ENCODE results near the gene TMEFF1.
A peak's percentile ranks its signal among the peaks of the same experiment; 100 is the strongest.
"Not testable (repeated sequence)": the region's sequence is repeated elsewhere in the genome, so short reads cannot be mapped to it uniquely, and the experiment has no call there.

TMEFF1 gene, protein sequence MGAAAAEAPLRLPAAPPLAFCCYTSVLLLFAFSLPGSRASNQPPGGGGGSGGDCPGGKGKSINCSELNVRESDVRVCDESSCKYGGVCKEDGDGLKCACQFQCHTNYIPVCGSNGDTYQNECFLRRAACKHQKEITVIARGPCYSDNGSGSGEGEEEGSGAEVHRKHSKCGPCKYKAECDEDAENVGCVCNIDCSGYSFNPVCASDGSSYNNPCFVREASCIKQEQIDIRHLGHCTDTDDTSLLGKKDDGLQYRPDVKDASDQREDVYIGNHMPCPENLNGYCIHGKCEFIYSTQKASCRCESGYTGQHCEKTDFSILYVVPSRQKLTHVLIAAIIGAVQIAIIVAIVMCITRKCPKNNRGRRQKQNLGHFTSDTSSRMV

DNA sequence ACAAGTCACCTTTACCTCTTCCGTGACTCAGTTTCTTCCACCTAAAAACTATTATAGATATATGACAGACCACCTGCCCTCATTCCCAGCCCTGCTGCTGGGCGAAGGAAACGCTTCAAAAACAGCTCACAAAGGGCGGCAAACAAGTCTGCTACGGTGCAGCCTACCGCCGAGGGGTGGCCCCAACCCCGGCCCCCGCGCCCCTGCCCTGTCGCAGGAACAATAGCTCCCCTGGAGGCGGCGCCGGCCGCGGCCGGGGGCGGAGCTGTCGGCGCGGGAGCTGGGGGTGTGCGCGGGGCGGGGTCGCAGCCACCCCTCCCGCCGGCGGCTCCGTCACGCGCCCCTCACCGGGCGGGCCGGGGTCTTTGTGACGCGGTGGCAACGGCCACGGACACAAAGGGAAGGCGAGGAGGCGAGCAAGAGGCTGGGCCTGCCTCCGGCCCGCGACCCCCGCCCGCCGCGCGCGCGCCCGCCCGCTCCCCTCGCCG is at the start of gene TMEFF1:
TMEFF1 (plus strand) TSS at position 362 of the 488 bp plus-strand sequence. CDS start 396 bp downstream, outside the sequence.
- DNase-seq (ENCODE audit: low read depth) = no peak

DNA sequence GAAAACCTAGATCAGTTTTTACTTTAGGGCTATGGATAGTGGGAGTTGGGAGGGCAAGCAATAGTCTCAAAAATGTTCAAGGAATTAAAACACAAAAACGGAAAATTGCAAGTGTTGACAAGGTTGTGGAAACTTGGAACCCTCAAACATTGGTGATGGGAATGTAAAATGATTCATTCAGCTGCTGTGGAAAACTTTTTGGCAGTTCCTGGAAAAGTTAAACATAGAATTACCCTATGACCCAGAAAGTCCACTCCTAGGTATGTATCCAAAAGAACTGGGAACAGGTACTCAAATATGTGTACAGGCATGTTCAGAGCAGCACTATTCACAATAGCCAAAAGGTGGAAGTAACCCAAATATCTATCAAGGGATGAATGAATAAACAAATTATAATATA is 47.2 kb upstream of the TMEFF1 start:
- no peak for DNase-seq (ENCODE audit: low read depth)

DNA sequence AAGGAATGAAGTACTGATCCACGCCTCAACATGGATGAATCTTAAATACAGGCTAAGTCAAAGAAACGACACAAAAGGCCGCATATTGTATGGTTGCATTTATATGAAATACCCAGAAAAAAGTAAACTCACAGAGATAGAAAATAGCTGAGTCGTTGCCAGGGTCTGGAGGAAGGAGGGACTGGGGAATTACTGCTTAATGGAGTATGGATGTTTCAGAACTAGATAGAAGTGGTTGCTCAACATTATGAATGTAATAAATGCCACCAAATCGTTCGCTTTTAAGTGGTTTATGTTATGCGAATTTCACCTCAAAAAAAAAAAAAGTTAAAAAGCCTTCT is 46.8 kb upstream of the TMEFF1 start:
- no peak for DNase-seq (ENCODE audit: low read depth)

DNA sequence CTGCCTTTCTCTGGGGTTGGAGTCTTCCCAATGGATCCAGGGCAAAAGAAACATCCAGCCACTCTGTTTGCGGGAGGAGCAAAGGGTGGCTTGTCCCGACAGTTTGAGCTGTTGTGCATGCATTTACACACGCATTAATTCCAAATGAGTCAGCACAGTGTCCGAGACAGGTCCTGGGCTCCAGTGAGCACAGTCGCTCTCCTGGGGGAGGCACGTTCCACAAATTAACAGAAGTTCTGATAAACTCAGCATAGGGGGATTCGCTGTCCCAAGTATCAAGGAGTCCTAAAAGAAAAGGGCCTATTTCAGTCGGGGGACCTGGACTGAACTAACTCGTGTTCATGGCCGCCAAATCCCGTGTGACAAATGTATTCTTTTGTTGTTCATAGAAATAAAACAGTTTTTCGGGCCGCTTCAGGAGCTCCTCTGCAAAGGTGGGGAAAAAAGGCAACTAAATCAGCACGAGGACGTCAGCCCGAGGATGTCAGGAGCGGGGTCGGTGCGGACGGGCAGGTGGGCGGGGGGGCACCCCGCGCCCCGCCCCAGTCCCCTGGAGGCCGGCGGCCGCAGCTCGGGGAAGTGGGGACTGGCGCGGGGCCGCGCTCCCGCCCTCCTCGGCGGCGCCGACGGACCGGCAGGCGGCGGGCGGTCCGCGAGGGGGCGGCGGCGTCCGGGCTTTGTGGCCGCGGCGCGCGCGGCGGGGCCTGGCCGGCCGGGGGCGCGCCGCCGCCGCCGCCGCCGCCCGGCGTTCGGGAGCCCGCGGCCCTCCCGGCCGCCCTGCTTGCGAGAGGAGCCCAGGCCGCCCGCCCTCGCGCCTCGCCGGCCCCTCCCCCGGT is 46.2 kb upstream of the TMEFF1 start, which contains the start of gene MSANTD3:
MSANTD3 (plus strand) TSS at position 614 of the 836 bp plus-strand sequence. CDS start 14,796 bp downstream, outside the sequence.
- peak; percentile 77 for DNase-seq (ENCODE audit: low read depth)

DNA sequence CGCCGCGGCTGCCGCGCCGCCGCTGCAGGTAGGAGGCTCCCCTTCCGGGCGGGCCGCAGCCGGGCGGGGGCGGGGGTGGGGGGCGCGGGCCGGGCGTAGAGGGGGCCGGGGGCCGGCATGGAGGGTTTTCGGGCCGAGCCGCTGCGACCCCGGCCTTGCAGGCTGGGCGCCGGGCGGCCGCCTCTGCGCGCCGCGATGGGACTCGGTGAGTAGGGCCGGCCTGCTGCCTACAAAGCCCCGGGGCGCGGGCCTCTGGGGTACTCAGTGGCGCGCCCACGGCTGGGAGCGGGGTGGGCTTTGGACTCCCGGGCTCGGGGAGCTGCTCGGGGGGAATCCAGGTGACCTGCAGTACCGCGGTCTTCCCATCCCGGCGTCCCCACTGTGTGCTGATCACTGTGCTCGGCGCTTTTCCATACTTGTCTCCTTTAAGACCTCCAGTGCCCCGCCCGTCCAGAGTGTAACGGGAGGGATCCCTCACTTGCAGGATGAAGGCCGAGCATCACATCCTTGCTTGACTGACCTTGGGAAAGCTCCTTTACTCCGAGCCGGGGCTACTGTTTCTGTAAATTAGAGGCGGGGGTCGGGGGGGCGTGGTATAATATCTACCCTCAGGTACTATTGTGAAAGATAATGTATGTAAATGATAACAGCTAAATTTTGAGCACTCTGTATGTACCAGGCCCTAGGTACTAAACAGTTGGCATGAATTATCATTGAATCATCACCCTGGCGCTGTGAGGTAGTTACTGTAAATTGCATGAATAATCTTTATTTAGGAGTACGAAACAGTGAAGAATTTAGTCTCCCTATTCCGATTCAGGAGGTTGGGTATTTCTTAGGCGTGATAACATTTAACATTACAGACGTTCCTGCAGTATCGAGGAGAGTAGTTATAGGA is 45.3 kb upstream of the TMEFF1 start:
- DNase-seq (ENCODE audit: low read depth) = peak; percentile 65

DNA sequence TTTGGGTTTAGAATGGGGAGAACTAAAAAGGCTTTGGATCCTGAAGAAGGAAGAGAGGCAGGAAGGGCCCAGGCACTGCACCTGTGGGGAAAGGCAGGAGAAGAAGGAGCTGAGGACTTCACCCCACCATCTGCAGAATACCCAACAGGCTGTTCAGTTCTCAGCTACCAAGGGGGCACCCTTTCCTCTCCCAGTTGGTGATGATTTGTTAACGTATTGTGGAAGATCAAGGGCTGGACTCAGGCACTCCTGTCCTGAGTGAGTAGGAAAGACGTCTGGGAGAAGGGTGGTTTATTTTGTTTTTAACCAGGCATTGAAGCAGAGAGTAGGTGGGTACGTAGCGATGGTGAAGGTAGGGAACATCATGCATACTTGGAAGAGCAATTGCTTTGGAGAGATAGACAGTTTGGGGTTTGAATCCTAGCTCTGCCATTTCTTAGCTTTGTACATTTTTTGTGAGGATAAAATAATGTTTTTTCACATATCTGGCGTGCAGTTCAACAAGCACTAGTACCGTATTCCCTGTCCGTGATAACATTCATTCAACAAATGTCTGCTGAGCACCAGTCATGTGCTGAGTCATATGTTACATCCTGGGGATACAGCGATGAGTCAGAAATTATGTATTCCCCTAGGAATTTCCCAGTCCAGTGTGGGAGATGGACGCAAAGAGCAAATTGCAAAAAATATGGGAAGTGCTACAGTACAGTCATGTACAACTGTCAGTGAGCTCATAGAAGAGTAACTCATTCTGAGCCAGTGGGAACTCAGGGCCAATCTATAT is 43.9 kb upstream of the TMEFF1 start:
- DNase-seq (ENCODE audit: low read depth) = peak; percentile 99

DNA sequence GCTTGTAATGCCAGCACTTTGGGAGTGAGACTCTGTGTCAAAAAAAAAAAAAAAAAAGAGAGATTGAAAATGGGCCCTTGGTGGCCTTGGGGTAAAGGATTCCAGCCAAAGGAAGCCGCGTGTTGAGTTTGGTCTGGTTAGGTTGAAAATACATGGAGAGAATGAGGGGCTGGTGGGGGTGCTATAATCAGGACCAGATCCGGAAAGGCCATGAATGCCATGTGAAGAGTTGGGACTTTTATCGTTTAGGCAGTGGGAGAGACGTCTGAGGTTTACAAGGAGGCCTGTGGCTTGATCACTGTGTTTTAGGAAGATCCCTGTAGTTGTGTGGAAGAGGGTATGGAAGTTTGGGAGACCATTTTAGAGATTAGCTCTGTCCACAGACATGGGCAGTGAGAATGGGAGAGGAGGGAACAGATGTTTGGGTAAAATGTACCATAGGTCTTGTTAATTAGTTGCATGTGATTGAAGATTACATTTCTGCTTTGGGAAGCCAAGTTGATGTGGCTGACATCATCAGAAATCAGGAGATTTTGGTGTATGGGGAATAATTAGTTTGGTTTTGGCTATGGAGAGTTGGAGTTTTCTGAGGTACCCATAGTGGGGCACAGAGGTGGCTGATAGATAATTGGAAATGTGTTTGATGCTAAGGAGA is 42.5 kb upstream of the TMEFF1 start:
- DNase-seq (ENCODE audit: low read depth) = no peak

DNA sequence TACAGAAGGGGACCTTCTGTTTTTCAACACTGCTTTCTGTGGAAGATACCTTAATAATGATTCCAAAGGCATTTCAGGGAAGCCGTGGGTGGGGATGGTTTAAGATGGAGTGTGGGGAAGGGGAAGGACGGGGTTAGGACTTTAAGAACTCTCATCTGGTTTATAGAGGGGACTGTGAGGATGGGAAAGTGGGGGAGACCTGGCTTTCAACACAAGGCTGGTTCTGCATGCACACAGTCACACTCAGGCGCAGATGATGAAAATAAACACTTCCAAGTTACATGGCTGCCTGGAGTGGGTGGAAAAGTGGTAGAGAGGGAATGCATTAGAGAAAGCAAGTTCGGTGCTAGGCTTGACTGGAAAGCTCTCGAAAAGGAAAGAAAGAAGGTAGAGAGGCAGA is 41.1 kb upstream of the TMEFF1 start:
- no peak for DNase-seq (ENCODE audit: low read depth)

DNA sequence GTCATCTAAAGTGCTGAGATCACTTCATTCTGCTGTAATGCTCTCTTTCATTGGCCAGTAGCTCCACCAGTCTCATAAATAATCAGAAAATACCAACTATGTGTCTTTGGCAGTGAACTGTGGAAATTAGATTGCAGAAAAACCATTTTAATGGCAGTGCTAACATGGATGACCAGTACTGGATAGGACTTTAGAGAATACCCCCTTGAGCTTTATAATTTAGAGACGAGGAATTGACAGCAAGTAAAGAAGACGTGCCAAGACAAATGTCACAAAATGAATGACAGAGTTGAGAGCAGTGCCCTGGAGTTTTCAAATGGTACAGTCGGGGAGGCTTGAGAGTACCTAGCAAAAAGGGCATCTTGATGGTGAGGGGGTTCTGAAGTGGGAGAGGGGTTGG is 40.2 kb upstream of the TMEFF1 start:
- DNase-seq (ENCODE audit: low read depth) = no peak

DNA sequence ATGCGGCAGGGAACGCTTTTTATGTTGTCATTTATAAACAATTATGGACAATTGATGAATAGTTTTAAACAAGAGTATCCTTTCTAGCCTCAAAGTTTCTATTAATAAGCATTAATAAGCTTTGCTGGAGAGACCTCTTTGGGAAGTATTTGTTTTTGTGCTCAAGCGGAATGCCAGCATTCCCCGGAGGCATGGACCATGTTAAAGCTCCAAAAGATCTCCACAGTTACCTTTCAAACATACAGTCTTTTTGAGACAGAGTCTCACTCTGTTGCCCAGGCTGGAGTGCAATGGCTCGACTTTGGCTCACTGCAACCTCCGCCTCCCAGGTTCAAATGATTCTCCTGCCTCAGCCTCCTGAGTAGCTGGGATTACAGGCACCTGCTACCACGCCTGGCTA is 36.4 kb upstream of the TMEFF1 start:
- DNase-seq (ENCODE audit: low read depth) = no peak

DNA sequence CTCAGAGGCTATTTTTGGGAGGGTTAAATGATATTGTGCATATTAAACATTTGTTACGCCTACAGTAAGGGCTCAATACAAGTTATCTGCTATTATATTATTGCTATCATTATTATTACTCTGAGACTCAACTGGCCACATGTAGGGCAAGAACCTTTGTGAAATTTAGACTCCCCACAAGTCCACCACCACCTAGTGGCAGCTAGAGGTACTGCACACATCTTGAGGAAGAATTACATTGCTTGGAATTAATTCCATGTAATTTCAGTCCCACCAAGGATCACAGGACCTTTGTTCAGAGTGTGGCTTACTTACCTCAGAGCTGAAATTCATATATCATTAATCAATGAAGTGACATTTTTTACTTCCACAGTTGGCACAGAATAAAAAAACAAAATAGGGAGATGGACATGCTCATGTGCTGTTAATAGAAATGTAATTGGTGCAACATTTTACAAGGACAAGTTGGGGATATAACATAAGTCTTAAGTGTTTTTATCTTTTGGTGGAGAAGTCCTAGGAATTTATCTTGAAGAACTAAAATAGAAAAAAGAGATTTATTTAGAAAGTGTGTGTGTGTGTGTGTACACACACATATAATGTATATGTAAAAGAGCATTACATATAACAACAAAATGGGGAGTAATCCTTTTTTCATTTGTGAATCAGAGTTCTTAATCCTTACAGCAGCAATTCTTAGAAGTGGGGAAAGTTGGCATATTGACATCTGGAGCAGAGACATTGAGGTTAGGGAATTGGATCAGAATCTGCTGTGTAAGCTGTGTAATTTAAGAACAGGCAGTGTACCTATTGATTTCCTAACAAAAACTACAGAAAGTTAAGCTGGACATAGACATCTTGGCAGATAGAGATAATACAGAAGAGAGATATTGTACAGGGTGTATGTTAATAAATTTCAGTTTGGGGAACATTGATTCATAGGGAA is 34.8 kb upstream of the TMEFF1 start:
- DNase-seq (ENCODE audit: low read depth) = no peak

DNA sequence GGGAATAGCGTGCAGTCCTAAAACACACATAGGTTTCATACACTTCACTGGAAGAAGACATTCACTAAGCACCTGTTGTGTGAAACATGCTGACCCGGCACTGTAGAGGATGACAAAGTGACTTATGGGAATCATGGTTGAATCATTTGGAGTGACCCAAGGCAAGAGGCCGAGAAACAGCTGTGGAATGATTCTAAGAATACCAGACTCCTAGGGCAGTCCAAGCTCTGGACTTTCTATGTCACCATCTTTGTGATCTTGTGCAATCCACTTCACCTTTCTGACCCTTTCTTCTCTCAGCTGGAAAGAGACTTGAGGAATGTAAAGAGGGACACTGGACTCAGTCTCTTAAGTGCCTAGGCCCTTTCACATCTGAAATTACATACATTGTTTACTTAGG is 32.9 kb upstream of the TMEFF1 start:
- DNase-seq (ENCODE audit: low read depth) = no peak

DNA sequence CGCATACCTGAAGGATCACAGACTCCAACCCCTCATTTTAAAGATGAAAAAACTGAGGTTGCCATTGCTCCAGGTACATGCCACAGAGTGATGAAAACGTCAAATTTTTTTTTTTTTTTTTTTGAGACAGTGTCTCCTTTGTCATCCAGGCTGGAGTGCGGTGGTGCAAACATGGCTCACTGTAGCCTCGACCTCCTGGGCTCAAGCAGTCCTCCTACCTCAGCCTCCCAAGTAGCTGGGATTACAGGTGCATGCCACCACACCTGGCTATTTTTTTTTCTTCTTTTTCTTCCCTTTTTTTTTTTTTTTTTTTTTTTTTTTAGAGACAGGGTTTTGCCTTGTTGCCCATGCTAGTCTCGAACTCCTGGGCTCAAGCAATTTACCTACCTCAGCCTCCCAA is 32.5 kb upstream of the TMEFF1 start:
- not testable (repeated sequence) for DNase-seq (ENCODE audit: low read depth)

DNA sequence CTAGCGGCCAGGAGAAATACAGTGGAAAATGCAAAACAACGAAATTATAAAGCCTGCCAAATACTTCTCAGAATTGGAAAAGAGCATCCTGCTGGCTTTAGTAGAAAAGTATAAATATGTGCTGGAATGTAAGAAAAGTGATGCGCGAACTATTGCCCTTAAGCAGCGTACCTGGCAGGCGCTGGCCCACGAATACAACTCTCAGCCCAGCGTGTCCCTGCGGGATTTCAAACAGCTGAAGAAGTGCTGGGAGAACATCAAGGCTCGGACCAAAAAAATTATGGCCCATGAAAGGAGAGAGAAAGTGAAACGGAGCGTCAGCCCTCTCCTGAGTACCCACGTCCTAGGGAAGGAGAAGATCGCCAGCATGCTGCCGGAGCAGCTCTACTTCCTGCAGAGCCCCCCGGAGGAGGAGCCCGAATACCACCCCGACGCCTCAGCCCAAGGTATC is 31.0 kb upstream of the TMEFF1 start:
- DNase-seq (ENCODE audit: low read depth) = no peak

DNA sequence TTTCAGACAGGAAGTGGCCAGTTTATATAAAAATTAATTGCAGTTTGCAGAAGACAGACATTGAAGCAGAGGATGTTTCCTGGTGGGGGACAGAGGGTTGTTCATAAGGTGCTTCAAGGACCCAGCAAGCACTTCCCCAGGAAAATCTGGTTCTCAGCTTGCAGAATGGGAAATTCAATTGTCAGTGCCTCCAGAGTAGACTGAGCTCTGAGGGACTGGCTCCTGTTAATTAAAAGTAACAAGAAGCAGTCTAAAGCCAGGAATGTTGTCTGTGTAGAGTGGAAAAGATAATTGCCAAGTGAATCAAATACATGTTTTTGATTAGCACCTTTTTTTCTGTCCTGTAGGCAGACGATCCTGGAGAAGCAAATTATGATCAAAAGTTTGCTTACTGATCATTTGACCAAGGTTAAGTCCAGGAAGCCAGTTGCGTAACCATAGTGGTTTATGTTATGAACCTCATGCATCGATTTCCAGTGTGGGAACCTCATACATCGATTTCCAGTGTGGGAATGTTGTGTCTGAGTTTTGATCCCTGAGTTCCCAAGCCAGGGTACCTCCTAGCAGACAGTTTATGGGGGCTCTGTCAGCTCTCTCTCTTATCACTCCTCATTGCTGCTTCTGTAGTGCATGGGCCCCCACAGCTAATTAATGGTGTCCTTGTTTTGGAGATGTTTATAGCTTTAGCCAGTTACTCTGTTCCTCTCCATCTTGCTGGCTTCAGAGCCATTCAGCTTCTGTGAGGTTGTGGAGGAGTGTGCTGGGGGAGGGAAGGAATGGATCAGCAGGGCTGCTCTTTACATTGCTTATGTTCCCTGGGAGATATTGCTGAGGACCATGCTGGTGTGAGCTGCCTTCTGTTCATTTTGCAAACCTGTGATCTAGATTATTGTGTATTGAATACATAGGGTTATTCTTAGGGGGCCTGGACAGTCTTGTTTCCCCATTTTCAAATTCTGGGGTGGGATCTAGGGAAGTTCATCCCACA is 28.9 kb upstream of the TMEFF1 start:
- no peak for DNase-seq (ENCODE audit: low read depth)

DNA sequence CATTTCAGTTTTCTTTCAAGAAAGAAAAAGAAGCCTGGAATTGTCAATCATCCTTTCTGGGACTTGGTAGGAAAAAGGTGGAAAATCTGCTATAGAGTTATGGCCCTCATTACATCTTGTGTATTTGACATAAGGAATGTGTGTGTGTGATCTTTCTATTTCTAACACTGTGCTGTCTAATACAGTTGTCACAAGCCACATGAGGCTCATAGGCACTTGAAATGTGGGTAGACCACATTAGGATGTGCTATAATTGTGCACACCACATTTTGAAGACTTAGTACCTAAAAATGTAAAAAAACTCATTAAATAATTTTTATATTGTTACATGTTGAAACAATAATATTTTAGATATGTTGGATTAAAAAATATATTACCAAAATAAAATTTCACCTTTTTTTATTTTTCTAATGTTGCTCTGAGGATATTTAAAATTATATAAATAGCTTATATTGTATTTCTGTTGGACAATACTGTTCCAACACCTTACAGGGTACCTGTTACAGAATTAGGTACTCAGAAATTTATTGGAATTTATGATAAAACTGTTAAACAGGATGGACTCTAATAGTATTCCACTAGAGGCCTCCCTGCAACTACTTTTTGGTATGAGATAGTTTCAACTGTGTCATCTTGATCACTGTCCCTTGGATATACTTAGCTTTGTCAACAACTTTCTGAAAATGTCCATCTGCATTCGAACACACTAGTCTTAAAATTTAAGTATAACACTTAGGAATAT is 27.6 kb upstream of the TMEFF1 start:
- DNase-seq (ENCODE audit: low read depth) = no peak

DNA sequence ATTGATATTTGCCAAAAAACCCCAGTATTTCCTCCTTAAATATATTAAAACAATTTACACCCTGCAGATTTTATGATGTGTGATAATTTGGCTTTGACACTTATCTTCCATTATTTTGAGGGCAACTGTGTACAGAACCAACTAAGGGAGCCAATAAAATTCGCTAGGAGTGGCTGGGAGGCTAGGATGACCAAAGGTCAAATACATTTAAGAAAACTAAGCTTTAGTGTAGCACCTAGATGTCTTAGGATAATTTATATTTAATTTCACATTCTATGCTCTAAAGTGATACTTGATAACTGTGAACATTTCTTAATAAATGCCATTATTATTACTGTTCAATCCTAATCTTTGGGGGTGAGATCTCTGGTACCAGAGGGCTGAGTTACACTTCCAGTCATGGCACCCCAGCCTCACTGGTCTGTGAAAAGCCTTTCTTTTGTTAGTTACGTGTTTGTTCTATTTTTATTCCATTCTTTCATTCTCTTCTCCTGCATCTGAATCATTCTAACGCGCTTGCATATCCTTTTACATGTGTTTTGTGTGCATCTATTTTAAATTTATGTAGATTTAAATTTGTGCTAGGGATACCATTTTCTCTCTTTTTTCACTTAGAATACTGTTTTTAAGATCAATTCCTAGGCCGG is 26.9 kb upstream of the TMEFF1 start:
- DNase-seq (ENCODE audit: low read depth) = no peak

Measured in HS-5 (cell line).